Left renal pelvis (tissue), 4 donors: ENCODE data around the gene BBOX1. TPM values are rescaled to one million over a fixed set of nuclear protein-coding genes. Genes with fewer than 3 reads are reported as not detected.
"Not testable (repeated sequence)": the region's sequence is repeated elsewhere in the genome, so short reads cannot be mapped to it uniquely, and the experiment has no call there.

Experiments used
- DNase-seq, 4 donors: peaks; one replicate each; pipeline ENCODE4 v3.0.0-alpha.2; 2013; ENCODE audit warnings: low read depth in 4 of 4, low spot score in 3 of 4
- polyA plus RNA-seq, 4 donors: library from polyadenylated mRNA; unstranded; fragments of 120-200 nt; gene quantifications; one replicate each; pipeline ENCODE4 v1.2.1, GENCODE V29; 2013; ENCODE audit not compliant: insufficient read length in 4 of 4

Gene BBOX1
- polyA plus RNA-seq, 4 donors, result 1.3 to 62.2 (median 38.4) TPM

- DNase-seq, result no peak
Observed at GRCh38 chr11:27081056-27081455, 40.4 kb downstream of the BBOX1 start.

GRCh38 chr11:27083241-27083640 is 42.6 kb downstream of the BBOX1 start:
- no peak for DNase-seq

GRCh38 chr11:27083782-27084181 is 43.2 kb downstream of the BBOX1 start:
- no peak for DNase-seq

- DNase-seq, result no peak
Observed at GRCh38 chr11:27084518-27084917, 43.9 kb downstream of the BBOX1 start.

- DNase-seq, result no peak
Observed at GRCh38 chr11:27085111-27085510, 44.5 kb downstream of the BBOX1 start.

- no peak for DNase-seq
Observed at GRCh38 chr11:27085605-27086004, 45.0 kb downstream of the BBOX1 start.

GRCh38 chr11:27087432-27087831 is 46.8 kb downstream of the BBOX1 start:
- no peak for DNase-seq

- DNase-seq, result no peak
Observed at GRCh38 chr11:27088353-27088752, 47.7 kb downstream of the BBOX1 start.

GRCh38 chr11:27089746-27090145 is 49.1 kb downstream of the BBOX1 start:
- DNase-seq, result no peak

GRCh38 chr11:27090357-27090948 is 49.8 kb downstream of the BBOX1 start:
- not testable (repeated sequence) for DNase-seq

GRCh38 chr11:27094120-27094519 is 53.5 kb downstream of the BBOX1 start:
- DNase-seq, result no peak

GRCh38 chr11:27095059-27095458 is 54.4 kb downstream of the BBOX1 start:
- DNase-seq, result no peak

GRCh38 chr11:27095887-27096286 is 55.3 kb downstream of the BBOX1 start:
- DNase-seq, result no peak

GRCh38 chr11:27097551-27097950 is 56.9 kb downstream of the BBOX1 start:
- no peak for DNase-seq

GRCh38 chr11:27100534-27100933 is 59.9 kb downstream of the BBOX1 start:
- no peak for DNase-seq

GRCh38 chr11:27107548-27107947 is 66.9 kb downstream of the BBOX1 start:
- no peak for DNase-seq

GRCh38 chr11:27108809-27109208 is 68.2 kb downstream of the BBOX1 start:
- no peak for DNase-seq

GRCh38 chr11:27111896-27112295 is 71.3 kb downstream of the BBOX1 start:
- DNase-seq, result no peak

- DNase-seq, result no peak
Observed at GRCh38 chr11:27112946-27113345, 72.3 kb downstream of the BBOX1 start.

GRCh38 chr11:27115051-27115650 is 74.5 kb downstream of the BBOX1 start:
- no peak for DNase-seq

GRCh38 chr11:27116684-27117083 is 76.1 kb downstream of the BBOX1 start:
- peak in 3 of 4 donors; percentile 31 to 37 (median 36) for DNase-seq

GRCh38 chr11:27118371-27118770 is 77.8 kb downstream of the BBOX1 start:
- DNase-seq, result no peak

- DNase-seq, result no peak
Observed at GRCh38 chr11:27118949-27119348, 78.3 kb downstream of the BBOX1 start.
